GM18861 (cell line): ENCODE results near the gene ANO1.

Experiments used
- ATAC-seq: cut with Tn5 transposase; IDR thresholded peaks from one replicate; pipeline ENCODE4 v1.9.1; 2021; ENCODE audit not compliant: unreplicated experiment

The ANO1 gene

DNA sequence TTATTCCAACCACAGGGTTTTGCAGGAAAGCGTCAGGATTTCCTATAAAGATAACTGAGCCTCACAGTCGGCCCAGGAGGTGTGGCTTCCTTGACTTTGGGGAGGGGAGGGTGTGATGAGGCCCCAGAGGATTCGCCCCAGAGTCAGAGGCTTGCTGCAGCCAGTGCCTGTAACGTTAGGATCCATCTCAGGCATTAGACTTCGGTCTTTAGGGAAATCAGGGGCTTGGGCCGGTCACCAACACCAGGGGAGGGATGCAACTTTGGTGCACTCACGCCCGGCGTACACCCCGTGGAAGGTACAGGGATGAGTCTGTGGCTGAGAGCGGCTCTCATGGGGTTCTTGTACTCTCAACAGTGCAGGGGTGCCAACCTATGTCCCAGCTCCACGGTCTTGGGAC lies 5.7 kb upstream of the ANO1 start:
- ATAC-seq = no peak

DNA sequence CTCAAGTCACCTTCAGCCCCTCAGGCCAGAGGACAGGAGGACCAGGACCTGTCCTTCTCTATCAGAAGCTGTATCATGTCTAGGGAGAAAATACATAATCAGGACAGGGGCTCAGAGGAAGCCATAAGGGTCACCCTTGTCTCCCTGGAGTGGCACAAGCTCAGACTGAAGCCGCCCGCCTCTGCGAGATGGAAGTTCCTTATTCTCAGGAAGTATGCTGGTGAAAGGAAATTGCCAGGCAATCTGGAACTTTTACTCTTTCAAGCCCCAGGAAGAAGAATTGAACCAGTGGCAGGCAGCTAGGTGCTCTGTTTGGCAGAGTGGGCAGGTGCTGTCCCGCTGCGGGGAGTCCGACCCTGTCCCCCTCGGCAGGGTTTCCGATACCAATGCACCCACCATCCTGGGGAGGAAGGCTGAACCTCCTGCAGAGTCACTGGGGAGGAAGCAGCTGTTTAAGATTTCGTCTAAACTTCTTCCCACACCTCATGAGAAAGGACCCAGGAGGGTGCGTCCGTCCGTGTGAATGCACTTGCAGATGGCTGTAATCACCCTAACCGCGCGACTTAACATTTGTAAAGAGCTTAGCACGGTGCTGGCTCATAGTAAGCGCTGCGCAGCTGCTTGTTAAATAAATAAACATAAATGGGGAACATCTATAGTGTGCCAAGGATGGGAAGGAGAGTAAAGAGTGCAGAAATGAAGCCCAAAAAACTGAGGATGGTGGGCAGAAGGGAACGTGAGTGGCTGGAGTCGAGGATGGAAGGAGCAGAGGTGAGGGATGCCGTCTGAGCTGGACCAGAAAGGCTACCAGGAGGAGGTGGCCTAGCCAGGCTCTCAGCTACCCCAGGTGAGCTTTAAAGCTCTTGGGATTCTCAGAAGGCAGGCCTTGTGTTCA lies 5.0 kb upstream of the ANO1 start:
- ATAC-seq = no peak

DNA sequence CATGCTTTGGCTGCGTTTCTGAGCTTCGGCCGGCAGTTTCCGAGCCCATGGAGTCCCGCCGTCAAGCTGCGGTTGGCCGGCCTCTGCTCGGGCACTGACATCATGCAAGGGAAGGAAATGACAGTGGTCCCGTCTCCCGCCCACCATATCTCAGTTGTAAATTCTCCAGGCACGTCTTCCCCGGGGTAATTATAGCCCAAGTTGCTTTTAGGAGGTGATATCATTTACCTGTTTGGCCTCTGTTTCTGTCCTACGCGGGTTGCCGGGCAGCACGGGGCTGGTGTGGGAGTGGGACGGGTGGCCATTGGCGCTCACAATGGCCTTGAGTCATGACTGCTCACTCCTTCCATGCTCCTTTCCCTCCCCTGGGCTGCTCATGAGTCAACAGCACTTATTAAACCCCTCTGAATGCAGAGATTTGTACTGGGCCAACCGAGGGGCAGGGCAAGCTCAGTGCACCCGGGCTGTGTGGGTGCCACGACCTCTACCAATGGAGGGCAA lies 4.2 kb upstream of the ANO1 start:
- ATAC-seq = no peak

DNA sequence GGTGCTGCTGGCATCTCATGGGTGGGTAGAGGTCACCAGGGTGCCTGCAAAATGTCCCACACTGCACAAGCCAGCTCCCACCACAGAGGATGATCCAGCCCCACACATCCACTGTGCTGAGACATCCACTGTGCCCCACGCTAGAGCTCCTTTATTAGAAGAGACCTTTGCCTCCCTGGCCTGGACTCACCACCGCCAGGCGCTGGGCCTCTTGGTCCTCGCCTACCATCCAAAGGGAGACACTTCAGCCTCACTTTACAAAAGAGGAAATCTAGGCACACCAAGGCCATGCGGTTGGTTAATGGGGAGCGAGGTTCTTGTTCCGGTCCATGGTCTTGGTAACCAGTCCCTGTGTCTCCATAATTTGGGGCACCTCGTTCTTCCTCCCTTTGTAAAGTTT lies 3.4 kb upstream of the ANO1 start:
- ATAC-seq = no peak

- ATAC-seq = no peak
These were observed 2.3 kb upstream of the ANO1 start for GRCh38 chr11:70075836-70076235.

DNA sequence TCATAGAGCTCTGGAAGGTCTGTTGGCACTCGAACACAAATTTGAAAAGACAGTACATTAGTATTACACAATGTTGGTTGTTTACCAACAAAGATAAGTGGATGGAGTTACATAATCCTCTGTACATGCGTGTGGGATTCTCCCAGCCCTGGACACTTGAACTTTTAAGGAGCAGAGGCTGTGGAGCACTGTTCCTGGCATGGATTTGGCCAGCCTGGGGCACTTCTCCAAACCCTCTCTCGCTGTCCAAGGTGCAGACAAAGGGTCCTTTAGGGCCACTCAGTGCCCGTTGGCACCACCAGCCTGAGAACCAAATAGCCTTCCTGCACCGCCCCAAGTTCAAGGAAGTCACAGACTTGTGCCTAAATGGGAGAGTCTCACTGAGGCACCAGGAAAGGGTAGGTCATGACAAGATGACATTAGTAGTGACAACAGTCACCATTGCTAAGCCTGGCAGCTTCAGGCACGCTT lies 1.6 kb upstream of the ANO1 start:
- ATAC-seq = no peak

- ATAC-seq = no peak
These were observed 564 bp upstream of the ANO1 start for GRCh38 chr11:70077411-70078094.

DNA sequence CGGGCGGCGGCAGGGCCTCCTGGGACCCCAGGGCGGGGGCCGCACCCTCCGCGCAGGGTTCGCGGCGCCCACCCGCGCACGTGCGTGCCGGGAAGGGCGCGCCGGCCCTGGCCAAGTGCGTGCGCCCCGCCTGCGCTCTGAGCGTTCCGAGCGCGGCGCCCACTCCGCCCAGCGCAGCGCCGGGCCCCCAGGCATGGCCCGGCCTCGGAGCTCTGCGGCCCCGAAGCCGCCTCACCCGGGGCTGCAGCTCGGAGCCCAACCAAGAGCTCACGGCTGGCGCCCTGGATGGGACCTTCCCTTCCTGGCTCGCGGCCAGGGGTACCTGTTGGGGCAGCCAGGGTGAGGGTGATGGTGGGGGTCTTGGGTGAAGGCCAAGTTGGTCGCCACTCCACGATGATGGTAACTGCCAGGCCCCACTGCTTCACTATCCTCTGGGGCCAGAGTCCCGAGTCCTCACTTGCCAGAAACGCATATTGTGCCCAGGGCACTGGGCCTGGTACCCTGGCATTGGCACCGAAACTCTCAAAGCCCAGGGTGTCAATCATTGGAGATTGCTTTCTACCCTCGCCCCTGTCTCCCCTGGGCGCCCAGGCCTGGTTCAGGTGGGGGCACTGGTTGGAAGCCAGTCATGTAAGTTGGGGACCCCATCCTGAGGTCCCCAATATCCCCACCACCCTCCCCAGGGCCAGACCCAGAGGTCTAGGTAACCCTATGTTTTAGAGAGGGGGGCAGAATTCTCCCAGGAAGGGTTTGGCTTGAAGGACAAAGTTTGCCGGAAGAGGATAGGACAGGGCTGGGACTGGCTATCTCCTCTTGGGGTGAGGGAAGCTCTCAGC lies 882 bp downstream of the ANO1 start:
- ATAC-seq = no peak

GRCh38 chr11:70079691-70080090 lies 1.6 kb downstream of the ANO1 start:
- ATAC-seq = no peak

DNA sequence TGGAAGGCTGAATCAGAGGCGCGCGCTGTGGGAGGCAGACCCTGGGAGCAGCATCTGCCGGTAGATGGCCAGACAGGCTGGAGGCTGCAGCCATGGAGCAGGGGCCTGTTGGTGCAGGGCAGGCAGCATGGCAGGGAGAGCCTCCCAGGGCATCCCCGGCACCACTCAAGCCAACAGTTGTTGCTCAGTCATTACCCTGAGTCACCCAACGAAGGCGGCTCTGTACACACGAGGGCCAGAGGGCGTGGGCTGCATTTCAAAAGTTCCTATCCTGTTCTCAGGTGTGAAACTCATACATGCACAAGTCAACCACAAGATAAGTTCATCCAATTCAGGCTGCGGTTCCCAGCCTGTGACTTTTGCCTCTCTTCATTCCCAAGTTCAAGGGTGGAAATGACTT lies 2.6 kb downstream of the ANO1 start:
- no peak for ATAC-seq

GRCh38 chr11:70082829-70083228 lies 4.7 kb downstream of the ANO1 start:
- ATAC-seq = no peak

GRCh38 chr11:70084046-70084984 lies 6.2 kb downstream of the ANO1 start:
- no peak for ATAC-seq

- ATAC-seq = no peak
These were observed 8.0 kb downstream of the ANO1 start for GRCh38 chr11:70085815-70086769.

DNA sequence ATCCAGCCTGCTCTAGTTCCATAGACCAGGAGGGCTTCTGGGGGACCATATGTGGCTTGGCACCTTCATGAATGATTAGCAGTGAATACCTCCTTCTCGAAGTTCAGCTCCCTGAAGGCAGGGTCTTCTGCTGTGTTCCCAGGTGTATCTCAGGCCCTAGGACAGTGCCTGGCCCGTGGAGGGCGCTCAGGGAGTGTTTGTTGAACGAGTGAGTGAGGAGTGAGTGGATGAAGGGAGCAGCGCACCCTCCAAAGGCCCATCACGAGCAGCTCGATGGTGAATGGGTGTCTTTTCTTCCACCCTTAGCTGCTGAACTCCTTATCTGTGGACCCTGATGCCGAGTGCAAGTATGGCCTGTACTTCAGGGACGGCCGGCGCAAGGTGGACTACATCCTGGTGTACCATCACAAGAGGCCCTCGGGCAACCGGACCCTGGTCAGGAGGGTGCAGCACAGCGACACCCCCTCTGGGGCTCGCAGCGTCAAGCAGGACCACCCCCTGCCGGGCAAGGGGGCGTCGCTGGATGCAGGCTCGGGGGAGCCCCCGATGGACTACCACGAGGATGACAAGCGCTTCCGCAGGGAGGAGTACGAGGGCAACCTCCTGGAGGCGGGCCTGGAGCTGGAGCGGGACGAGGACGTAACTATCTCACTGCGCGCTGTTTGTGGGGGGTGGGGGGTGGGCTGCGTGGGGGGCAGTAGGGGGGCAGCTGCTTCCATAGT lies 9.5 kb downstream of the ANO1 start:
- ATAC-seq = no peak

- no peak for ATAC-seq
These were observed 10.7 kb downstream of the ANO1 start for GRCh38 chr11:70088735-70089250.

GRCh38 chr11:70089631-70090030 lies 11.5 kb downstream of the ANO1 start:
- ATAC-seq = no peak

GRCh38 chr11:70090961-70091381 lies 12.9 kb downstream of the ANO1 start:
- no peak for ATAC-seq

DNA sequence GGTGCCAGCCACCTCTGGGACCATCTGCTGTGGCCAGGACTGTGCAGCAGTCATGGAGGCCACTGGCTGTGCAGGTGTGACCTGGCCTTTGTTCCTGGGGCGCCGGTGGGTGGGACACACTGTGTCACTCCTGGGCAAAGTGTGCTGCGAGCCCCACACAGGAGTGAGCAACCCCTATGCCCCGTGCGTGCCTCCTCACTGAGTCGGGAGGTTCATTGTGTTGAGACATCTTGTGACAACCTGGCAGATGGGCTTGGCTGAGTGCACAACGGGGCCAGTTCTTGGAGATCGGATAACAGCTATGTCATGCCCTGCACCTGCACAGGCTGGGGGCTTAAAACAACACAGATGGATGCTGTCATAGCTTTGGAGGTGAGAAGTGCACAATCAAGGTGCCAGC lies 13.5 kb downstream of the ANO1 start:
- no peak for ATAC-seq
